Posterior vena cava (tissue), 2 donors: ENCODE measurements around the gene CREG1. TPM values are rescaled to one million over a fixed set of nuclear protein-coding genes. Genes with fewer than 3 reads are reported as not detected.

Source experiments
- DNase-seq: peaks from one replicate; pipeline ENCODE4 v3.0.0-alpha.2; 2020; ENCODE audit warnings: low spot score
- intact Hi-C, 2 donors: fragments of 100-400 bp; cut with DNase I; formaldehyde crosslinking; loops; one replicate each; pipeline versions ENCODE4 v1.14.1 to v1.14.2; 2022 to 2023
- total RNA-seq, 2 donors: library from RNA; stranded (reverse); fragmentation: NEBNext Ultra II Directional; extraction: Animal tissue kit (Norgen Biotek cat#: 25700); gene quantifications; one replicate each; pipeline ENCODE4 v1.2.1, GENCODE V29; 2021
- donor health status: DM: yes; HTN: yes; CAD: no.
- donor health status: DM: yes; HTN: yes; CAD: no.

The CREG1 gene
- total RNA-seq, 2 donors from 2014 or later: 105 to 138 TPM

GRCh38 chr1:167491586-167492461 is 61.7 kb downstream of the CREG1 start:
- DNase-seq: no peak
- intact Hi-C loops: no loop called here

Other genes with a start within 250 kb of the CREG1 start
- 1 to 10 TPM; 1.3 to 2.0 TPM for gene CD247, start 35.2 kb downstream of the CREG1 start, total RNA-seq
- gene RCSD1, start 76.5 kb upstream of the CREG1 start, total RNA-seq: 10 to 100 TPM; 14.1 to 15.2 TPM
- 100 to 1,000 TPM; 120 to 146 TPM for gene MPZL1, start 168.2 kb upstream of the CREG1 start, total RNA-seq